ENCODE results near the gene GPR158.

Gene GPR158

GRCh38 chr10:25336330-25336729 lies 161.5 kb downstream of the GPR158 start:
- H3K9me3 ChIP-seq (ENCODE audit: control insufficient read depth, insufficient read depth, low read length) = no peaks in the 10 kb centered on the region; the same call in 1 of the 2 replicates
- H3K27ac ChIP-seq (ENCODE audit: low read depth, low read length) = no peak overlapping the region
- H3F3A ChIP-seq (ENCODE audit: control insufficient read depth, insufficient read depth) = no peaks in the 10 kb centered on the region
- H3K27me3 ChIP-seq (ENCODE audit: control insufficient read depth, low read length) = no peaks in the 10 kb centered on the region
- no peak overlapping the region for H3K4me3 ChIP-seq (ENCODE audit: low read length)
- no peaks in the 10 kb centered on the region for H3K36me3 ChIP-seq (ENCODE audit: control insufficient read depth, low read length)
- no peak for TF ChIP-seq CTCF (IDR thresholded peaks at IDR 0.05; ENCODE audit: low read depth, low read length, poor library complexity, severe bottlenecking)
- TF ChIP-seq EZH2phosphoT487 (IDR thresholded peaks at IDR 0.05; ENCODE audit: borderline replicate concordance, low read length) = no peak
- no peaks in the 10 kb centered on the region for H4K20me1 ChIP-seq (ENCODE audit: control insufficient read depth, insufficient read depth, low read depth, low read length)
- no peaks in the 10 kb centered on the region for H3K79me2 ChIP-seq (ENCODE audit: control insufficient read depth, low read length)
- no peaks in the 10 kb centered on the region for H3K4me1 ChIP-seq (ENCODE audit: control insufficient read depth, low read length)
- H3K4me2 ChIP-seq (ENCODE audit: low read length) = no peak overlapping the region
- no peaks in the 10 kb centered on the region for H3K9me2 ChIP-seq (replicated peaks; ENCODE audit: control insufficient read depth, low read length)

DNA sequence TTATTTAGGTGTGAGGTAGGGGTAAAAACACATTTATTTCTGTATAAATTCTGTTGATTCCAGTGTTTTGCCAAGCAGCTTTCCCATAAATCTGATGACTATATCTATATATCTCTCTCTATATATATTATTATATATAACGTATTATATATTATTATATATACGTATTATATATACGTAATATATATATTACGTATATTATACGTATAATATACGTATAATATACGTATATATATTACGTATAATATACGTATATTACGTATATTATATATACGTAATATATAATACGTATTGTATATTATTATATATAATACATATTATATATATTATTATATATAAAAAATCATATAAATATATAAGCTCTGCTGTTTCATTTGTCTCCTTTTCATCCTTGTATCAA lies 163.5 kb downstream of the GPR158 start:
- H3K4me2 ChIP-seq (ENCODE audit: low read length) = no peak overlapping the region
- H3K9me2 ChIP-seq (replicated peaks; ENCODE audit: control insufficient read depth, low read length) = no peaks in the 10 kb centered on the region
- no peaks in the 10 kb centered on the region for H3K36me3 ChIP-seq (ENCODE audit: control insufficient read depth, low read length)
- no peaks in the 10 kb centered on the region for H3K79me2 ChIP-seq (ENCODE audit: control insufficient read depth, low read length)
- no peaks in the 10 kb centered on the region; the same call in 1 of the 2 replicates for H3K9me3 ChIP-seq (ENCODE audit: control insufficient read depth, insufficient read depth, low read length)
- H3K27me3 ChIP-seq (ENCODE audit: control insufficient read depth, low read length) = no peaks in the 10 kb centered on the region
- TF ChIP-seq CTCF (IDR thresholded peaks at IDR 0.05; ENCODE audit: low read depth, low read length, poor library complexity, severe bottlenecking) = no peak
- TF ChIP-seq EZH2phosphoT487 (IDR thresholded peaks at IDR 0.05; ENCODE audit: borderline replicate concordance, low read length) = no peak
- no peak overlapping the region for H3K27ac ChIP-seq (ENCODE audit: low read depth, low read length)
- H3F3A ChIP-seq (ENCODE audit: control insufficient read depth, insufficient read depth) = no peaks in the 10 kb centered on the region
- no peak overlapping the region for H3K4me3 ChIP-seq (ENCODE audit: low read length)
- no peaks in the 10 kb centered on the region for H3K4me1 ChIP-seq (ENCODE audit: control insufficient read depth, low read length)
- H4K20me1 ChIP-seq (ENCODE audit: control insufficient read depth, insufficient read depth, low read depth, low read length) = no peaks in the 10 kb centered on the region

- Histone ChIP-seq H3K4me3 (ENCODE audit: low read length) (no peak overlapping the region), H3K27ac (ENCODE audit: low read depth, low read length) (no peak overlapping the region), H4K20me1 (ENCODE audit: control insufficient read depth, insufficient read depth, low read depth, low read length) (no peaks in the 10 kb centered on the region), H3K79me2 (ENCODE audit: control insufficient read depth, low read length) (no peaks in the 10 kb centered on the region), H3K36me3 (ENCODE audit: control insufficient read depth, low read length) (no peaks in the 10 kb centered on the region), H3K9me2 (replicated peaks; ENCODE audit: control insufficient read depth, low read length) (no peaks in the 10 kb centered on the region), H3F3A (ENCODE audit: control insufficient read depth, insufficient read depth) (no peaks in the 10 kb centered on the region), H3K27me3 (ENCODE audit: control insufficient read depth, low read length) (no peaks in the 10 kb centered on the region), H3K4me2 (ENCODE audit: low read length) (no peak overlapping the region), H3K9me3 (ENCODE audit: control insufficient read depth, insufficient read depth, low read length) (no peaks in the 10 kb centered on the region), H3K4me1 (ENCODE audit: control insufficient read depth, low read length) (no peaks in the 10 kb centered on the region)
- TF ChIP-seq CTCF (IDR thresholded peaks at IDR 0.05; ENCODE audit: low read depth, low read length, poor library complexity, severe bottlenecking) (no peak), EZH2phosphoT487 (IDR thresholded peaks at IDR 0.05; ENCODE audit: borderline replicate concordance, low read length) (no peak)
Measured at GRCh38 chr10:25339966-25340365, 165.2 kb downstream of the GPR158 start.

DNA sequence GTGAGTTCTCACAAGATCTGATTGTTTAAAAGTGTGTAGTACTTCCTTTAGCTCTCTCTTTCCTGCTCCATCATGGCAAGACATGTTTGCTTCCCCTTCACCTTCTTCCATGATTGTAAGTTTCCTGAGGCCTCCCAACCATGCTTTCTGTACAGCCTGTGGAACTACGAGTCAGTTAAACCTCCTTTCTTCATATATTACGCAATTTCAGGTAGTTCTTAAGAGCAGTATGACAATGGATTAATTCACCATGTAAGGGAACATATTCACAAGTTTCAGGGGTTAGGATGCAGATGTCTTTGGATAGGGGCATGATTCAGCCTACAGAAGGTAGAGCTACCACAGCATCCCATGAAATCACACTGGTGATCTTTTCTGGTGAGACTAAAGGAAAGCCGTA lies 174.7 kb downstream of the GPR158 start:
- Histone ChIP-seq H3K27me3 (ENCODE audit: control insufficient read depth, low read length) (no peaks in the 10 kb centered on the region), H3K79me2 (ENCODE audit: control insufficient read depth, low read length) (no peaks in the 10 kb centered on the region), H3K4me2 (ENCODE audit: low read length) (no peak overlapping the region), H3K4me3 (ENCODE audit: low read length) (no peak overlapping the region), H3K9me3 (ENCODE audit: control insufficient read depth, insufficient read depth, low read length) (no peaks in the 10 kb centered on the region), H3K36me3 (ENCODE audit: control insufficient read depth, low read length) (no peaks in the 10 kb centered on the region), H3K27ac (ENCODE audit: low read depth, low read length) (no peak overlapping the region), H3K4me1 (ENCODE audit: control insufficient read depth, low read length) (no peaks in the 10 kb centered on the region), H3F3A (ENCODE audit: control insufficient read depth, insufficient read depth) (no peaks in the 10 kb centered on the region), H3K9me2 (replicated peaks; ENCODE audit: control insufficient read depth, low read length) (no peaks in the 10 kb centered on the region), H4K20me1 (ENCODE audit: control insufficient read depth, insufficient read depth, low read depth, low read length) (no peaks in the 10 kb centered on the region)
- TF ChIP-seq CTCF (IDR thresholded peaks at IDR 0.05; ENCODE audit: low read depth, low read length, poor library complexity, severe bottlenecking) (no peak), EZH2phosphoT487 (IDR thresholded peaks at IDR 0.05; ENCODE audit: borderline replicate concordance, low read length) (no peak)
